ENCODE results near the gene NKAIN2.
"Not testable (repeated sequence)": the region's sequence is repeated elsewhere in the genome, so short reads cannot be mapped to it uniquely, and the experiment has no call there.

NKAIN2 gene

GRCh38 chr6:124074606-124075005, 270.9 kb downstream of the NKAIN2 start:
- no peak for DNase-seq (ENCODE audit: low read depth in 1 of 2, low spot score in 1 of 2)

GRCh38 chr6:124076336-124077048, 272.8 kb downstream of the NKAIN2 start:
- DNase-seq (ENCODE audit: low read depth in 1 of 2, low spot score in 1 of 2), result no peak

GRCh38 chr6:124078169-124078568, 274.5 kb downstream of the NKAIN2 start:
- DNase-seq (ENCODE audit: low read depth in 1 of 2, low spot score in 1 of 2), result no peak

GRCh38 chr6:124080483-124080882, 276.8 kb downstream of the NKAIN2 start:
- DNase-seq (ENCODE audit: low read depth in 1 of 2, low spot score in 1 of 2), result no peak

GRCh38 chr6:124090491-124090890, 286.8 kb downstream of the NKAIN2 start:
- DNase-seq (ENCODE audit: low read depth in 1 of 2, low spot score in 1 of 2), result no peak

GRCh38 chr6:124099520-124099919, 295.9 kb downstream of the NKAIN2 start:
- no peak for DNase-seq (ENCODE audit: low read depth in 1 of 2, low spot score in 1 of 2)

GRCh38 chr6:124110514-124110913, 306.8 kb downstream of the NKAIN2 start:
- no peak for DNase-seq (ENCODE audit: low read depth in 1 of 2, low spot score in 1 of 2)

GRCh38 chr6:124119596-124119995, 315.9 kb downstream of the NKAIN2 start:
- no peak for DNase-seq (ENCODE audit: low read depth in 1 of 2, low spot score in 1 of 2)

- no peak for DNase-seq (ENCODE audit: low read depth in 1 of 2, low spot score in 1 of 2)
Observed at GRCh38 chr6:124123617-124124209, 320.0 kb downstream of the NKAIN2 start.

GRCh38 chr6:124131259-124131658, 327.6 kb downstream of the NKAIN2 start:
- DNase-seq (ENCODE audit: low read depth in 1 of 2, low spot score in 1 of 2), result no peak

GRCh38 chr6:124131779-124132178, 328.1 kb downstream of the NKAIN2 start:
- DNase-seq (ENCODE audit: low read depth in 1 of 2, low spot score in 1 of 2), result no peak

GRCh38 chr6:124132256-124132655, 328.6 kb downstream of the NKAIN2 start:
- DNase-seq (ENCODE audit: low read depth in 1 of 2, low spot score in 1 of 2), result no peak

GRCh38 chr6:124142852-124143251, 339.2 kb downstream of the NKAIN2 start:
- DNase-seq (ENCODE audit: low read depth in 1 of 2, low spot score in 1 of 2), result no peak

- DNase-seq (ENCODE audit: low read depth in 1 of 2, low spot score in 1 of 2), result no peak
Observed at GRCh38 chr6:124143435-124143834, 339.8 kb downstream of the NKAIN2 start.

GRCh38 chr6:124147621-124148020, 344.0 kb downstream of the NKAIN2 start:
- DNase-seq (ENCODE audit: low read depth in 1 of 2, low spot score in 1 of 2), result no peak

GRCh38 chr6:124148236-124148957, 344.7 kb downstream of the NKAIN2 start:
- DNase-seq (ENCODE audit: low read depth in 1 of 2, low spot score in 1 of 2), result no peak

- no peak for DNase-seq (ENCODE audit: low read depth in 1 of 2, low spot score in 1 of 2)
Observed at GRCh38 chr6:124149646-124150045, 346.0 kb downstream of the NKAIN2 start.

- no peak for DNase-seq (ENCODE audit: low read depth in 1 of 2, low spot score in 1 of 2)
Observed at GRCh38 chr6:124158024-124158423, 354.4 kb downstream of the NKAIN2 start.

GRCh38 chr6:124163676-124164075, 360.0 kb downstream of the NKAIN2 start:
- no peak for DNase-seq (ENCODE audit: low read depth in 1 of 2, low spot score in 1 of 2)

- DNase-seq (ENCODE audit: low read depth in 1 of 2, low spot score in 1 of 2), result no peak
Observed at GRCh38 chr6:124164343-124164742, 360.7 kb downstream of the NKAIN2 start.

GRCh38 chr6:124167249-124167648, 363.6 kb downstream of the NKAIN2 start:
- DNase-seq (ENCODE audit: low read depth in 1 of 2, low spot score in 1 of 2), result not testable (repeated sequence)

- no peak for DNase-seq (ENCODE audit: low read depth in 1 of 2, low spot score in 1 of 2)
Observed at GRCh38 chr6:124190256-124190655, 386.6 kb downstream of the NKAIN2 start.

All from activated CD4-positive, alpha-beta T cell treated with anti-CD3 and anti-CD28 coated beads, Interleukin-2, amount 50 U/mL, for 24 hours (primary cell).